ENCODE data around the gene NDUFV2. TPM values are rescaled to one million over a fixed set of nuclear protein-coding genes. Genes with fewer than 3 reads are reported as not detected.

NDUFV2 gene
- total RNA-seq, 1 experiment from 2014 or later = 194 TPM

- TF ChIP-seq REST (IDR thresholded peaks at IDR 0.05; ENCODE audit: low read depth) = no peak
- no peak for TF ChIP-seq POLR2A (IDR thresholded peaks at IDR 0.05; ENCODE audit: borderline replicate concordance, extremely low read depth, insufficient read depth, insufficient read length)
- no peak for TF ChIP-seq TCF7L2 (IDR thresholded peaks at IDR 0.05; ENCODE audit: borderline replicate concordance, extremely low read depth, insufficient read depth, insufficient read length)
- no peak for TF ChIP-seq ELF1 (IDR thresholded peaks at IDR 0.05; ENCODE audit: borderline replicate concordance, low read depth)
- TF ChIP-seq CBX3 (IDR thresholded peaks at IDR 0.05; ENCODE audit: low read depth) = no peak
- no peak for TF ChIP-seq CEBPB (IDR thresholded peaks at IDR 0.05; ENCODE audit: low read depth)
- no peak for TF ChIP-seq JUND (IDR thresholded peaks at IDR 0.05)
These were observed 6.5 kb upstream of the NDUFV2 start (continued) for GRCh38 chr18:9096007-9096371.

GRCh38 chr18:9096685-9097084, 5.8 kb upstream of the NDUFV2 start:
- POLR2A ChIA-PET = no interaction called here
- no peak for ATAC-seq
- Histone ChIP-seq H3K36me3 (ENCODE audit: control insufficient read depth in 1 of 2, insufficient read depth in 2 of 2, low read length in 2 of 2) (no peaks in the 10 kb centered on the region), H3K9me2 (ENCODE audit: insufficient read depth) (no peaks in the 10 kb centered on the region), H4K20me1 (ENCODE audit: insufficient read depth) (no peaks in the 10 kb centered on the region), H3K27me3 (ENCODE audit: insufficient read depth, low read length) (no peaks in the 10 kb centered on the region), H3K4me2 (ENCODE audit: low read length) (no peak overlapping the region), H3K4me1 (ENCODE audit: control insufficient read depth in 1 of 2, insufficient read depth in 2 of 2, low read length in 2 of 2) (peaks cover 3 to 13% of the 10 kb centered on the region in 2 experiments; a peak in 2 of 4 replicates), H3K9ac (ENCODE audit: low read length) (no peak overlapping the region), H3K4me3 (replicated peaks in 1 of 2; ENCODE audit: low read depth in 1 of 2, low read length in 2 of 2) (no peak overlapping the region), H3K9me3 (ENCODE audit: control insufficient read depth in 1 of 2, insufficient read depth in 1 of 2, low read depth in 1 of 2, low read length in 2 of 2) (no peaks in the 10 kb centered on the region), H3K27ac (ENCODE audit: low read depth, low read length) (no peak overlapping the region), H3K79me2 (ENCODE audit: insufficient read depth, low read length) (no peaks in the 10 kb centered on the region), H2AFZ (ENCODE audit: low read depth, low read length, poor library complexity, severe bottlenecking) (no peak overlapping the region)
- BruUV-seq (replicated peaks) = no TSS peak
- CTCF ChIA-PET = no interaction called here
- intact Hi-C loops (cut with micrococcal nuclease) = no loop called here
- RAD21 ChIA-PET (ENCODE audit: low non-redundant PET in 1 of 2, low total read pairs in 2 of 2, uncharacterized antibody in 2 of 2, unreplicated experiment in 2 of 2) = no interaction called here
- DNase-seq (ENCODE audit: low read depth, low spot score) = no peak
- TF ChIP-seq ZBTB33 (IDR thresholded peaks at IDR 0.05; ENCODE audit: extremely low read depth, insufficient replicate concordance, low read length) (no peak), EGR1 (IDR thresholded peaks at IDR 0.05; ENCODE audit: low read depth) (no peak), YY1 (IDR thresholded peaks at IDR 0.05; ENCODE audit: extremely low read depth, insufficient replicate concordance, low read depth, low read length) (no peak), REST (IDR thresholded peaks at IDR 0.05; ENCODE audit: low read depth) (no peak), EZH2 (IDR thresholded peaks at IDR 0.05) (no peak), SP1 (IDR thresholded peaks at IDR 0.05; ENCODE audit: low read depth) (no peak), FOSL1 (IDR thresholded peaks at IDR 0.05; ENCODE audit: low read depth) (no peak), SIN3A (IDR thresholded peaks at IDR 0.05; ENCODE audit: low read depth) (no peak), RAD21 (IDR thresholded peaks at IDR 0.05; ENCODE audit: low read depth) (no peak), POLR2A (IDR thresholded peaks at IDR 0.05; ENCODE audit: borderline replicate concordance, extremely low read depth, insufficient read depth, insufficient read length) (no peak), MAX (IDR thresholded peaks at IDR 0.05) (no peak)
